Neural progenitor cell (in vitro differentiated cells): ENCODE data around the gene ANKMY1. TPM values are rescaled to one million over a fixed set of nuclear protein-coding genes. Genes with fewer than 3 reads are reported as not detected.

Experiments used
- DNase-seq: peaks from one replicate; pipeline ENCODE4 v3.0.0-alpha.2; 2016; ENCODE audit warnings: low spot score
- H2AFZ ChIP-seq: fragments of 200-600 bp; sonication (generic); replicated peaks from 2 replicates; pipeline ENCODE4 v1.6.1; 2016; ENCODE audit warnings: antibody characterized with exemption
- H3F3A ChIP-seq: fragments of 200-600 bp; sonication (generic); 2 replicates; pipeline ENCODE4 v1.6.1; 2016; ENCODE audit warnings: antibody characterized with exemption, low read depth
- H3K27ac ChIP-seq: fragments of 200-600 bp; sonication (generic); 2 replicates; pipeline ENCODE4 v1.5.1; 2016; ENCODE audit warnings: mild to moderate bottlenecking
- H3K27me3 ChIP-seq: fragments of 200-600 bp; sonication (generic); 2 replicates; pipeline ENCODE4 v1.6.1; 2016; ENCODE audit warnings: mild to moderate bottlenecking, moderate library complexity
- H3K36me3 ChIP-seq: fragments of 200-600 bp; sonication (generic); 2 replicates; pipeline ENCODE4 v1.5.1; 2016
- H3K4me1 ChIP-seq: fragments of 200-600 bp; sonication (generic); 2 replicates; pipeline ENCODE4 v1.6.1; 2016; ENCODE audit warnings: mixed run types
- H3K4me2 ChIP-seq: fragments of 200-600 bp; sonication (generic); 2 replicates; pipeline ENCODE4 v1.6.1; 2016
- H3K4me3 ChIP-seq: fragments of 200-600 bp; sonication (generic); 2 replicates; pipeline ENCODE4 v1.5.1; 2016
- H3K79me2 ChIP-seq: fragments of 200-600 bp; sonication (generic); 2 replicates; pipeline ENCODE4 v1.6.1; 2016; ENCODE audit warnings: low read depth
- H3K9ac ChIP-seq: fragments of 200-600 bp; sonication (generic); 2 replicates; pipeline ENCODE4 v1.6.1; 2016
- H3K9me3 ChIP-seq: fragments of 200-600 bp; sonication (generic); 2 replicates; pipeline ENCODE4 v1.5.1; 2016; ENCODE audit warnings: low read depth
- H4K20me1 ChIP-seq: fragments of 200-600 bp; sonication (generic); 2 replicates; pipeline ENCODE4 v1.6.1; 2016; ENCODE audit warnings: low read depth
- H3K27ac Mint-ChIP-seq: 3 replicates; pipeline ENCODE4 v1.8.0; 2021; ENCODE audit warnings: mixed read lengths
- H3K27me3 Mint-ChIP-seq: 2 replicates; pipeline ENCODE4 v1.8.0; 2022; ENCODE audit warnings: low read depth, mild to moderate bottlenecking, inconsistent platforms, moderate library complexity, mixed read lengths; ENCODE audit not compliant: insufficient read depth
- H3K36me3 Mint-ChIP-seq: 3 replicates; pipeline ENCODE4 v1.8.0; 2021; ENCODE audit warnings: mixed read lengths
- H3K4me1 Mint-ChIP-seq: 3 replicates; pipeline ENCODE4 v1.8.0; 2021; ENCODE audit warnings: mixed read lengths
- H3K4me3 Mint-ChIP-seq: 3 replicates; pipeline ENCODE4 v1.8.0; 2021; ENCODE audit warnings: mild to moderate bottlenecking, moderate library complexity, mixed read lengths
- H3K9me3 Mint-ChIP-seq: 3 replicates; pipeline ENCODE4 v1.8.0; 2020; ENCODE audit warnings: mixed read lengths
- EZH2 ChIP-seq: fragments of 200-600 bp; sonication (generic); IDR thresholded peaks from 2 replicates; pipeline ENCODE4 v1.6.1; 2017; ENCODE audit warnings: antibody characterized with exemption, mild to moderate bottlenecking, moderate library complexity
- EZH2phosphoT487 ChIP-seq: fragments of 200-600 bp; sonication (generic); IDR thresholded peaks from 2 replicates; pipeline ENCODE4 v1.6.1; 2017; ENCODE audit warnings: antibody characterized with exemption
- total RNA-seq: library from RNA; depleted of rRNA; stranded (reverse); fragments of >200 nt; gene quantifications from 2 replicates; pipeline ENCODE4 v1.2.3, GENCODE V29; 2015; ENCODE audit warnings: low replicate concordance
- TF ChIP-seq, protein P1 (sequence below): fragments of 200-600 bp; sonication (generic); IDR thresholded peaks from 2 replicates; pipeline ENCODE4 v1.5.1; 2017; ENCODE audit warnings: antibody characterized with exemption, mild to moderate bottlenecking

The ANKMY1 gene
- total RNA-seq, 1 donor from 2014 or later: 4.2 TPM

DNA sequence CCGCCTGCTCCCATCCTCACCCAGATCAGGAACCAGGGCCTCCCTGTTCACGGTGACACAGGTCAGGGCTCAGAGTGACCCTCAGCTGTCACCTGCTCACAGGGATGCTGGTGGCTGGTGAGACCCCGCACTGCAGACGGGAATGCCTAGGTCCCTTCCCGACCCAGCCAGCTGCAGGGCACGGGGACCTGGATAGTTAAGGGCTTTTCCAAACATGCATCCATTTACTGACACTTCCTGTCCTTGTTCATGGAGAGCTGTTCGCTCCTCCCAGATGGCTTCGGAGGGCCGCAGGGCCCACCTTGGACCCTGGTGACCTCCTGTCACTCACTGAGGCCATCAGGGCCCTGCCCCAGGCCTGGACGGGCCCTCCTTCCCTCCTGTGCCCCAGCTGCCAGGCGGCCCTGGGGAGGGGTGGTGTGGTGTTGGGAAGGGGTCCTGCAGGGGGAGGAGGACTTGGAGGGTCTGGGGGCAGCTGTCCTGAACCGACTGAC lies 90.6 kb downstream of the ANKMY1 start:
- H3K9me3 ChIP-seq: no peaks in the 10 kb centered on the region
- H2AFZ ChIP-seq: no peak overlapping the region
- no peak overlapping the region for H3K4me3 ChIP-seq
- no peaks in the 10 kb centered on the region for H3K27me3 ChIP-seq
- H3K4me3 Mint-ChIP-seq: no peak overlapping the region
- H3K27ac ChIP-seq: no peak overlapping the region
- no peaks in the 10 kb centered on the region for H3F3A ChIP-seq
- H3K4me1 Mint-ChIP-seq: peaks cover 11% of the 10 kb centered on the region
- no peak overlapping the region for H3K9ac ChIP-seq
- no peaks in the 10 kb centered on the region for H3K4me1 ChIP-seq
- H3K27ac Mint-ChIP-seq: no peak overlapping the region
- peaks cover 3% of the 10 kb centered on the region for H3K9me3 Mint-ChIP-seq
- peaks cover 7% of the 10 kb centered on the region for H3K27me3 Mint-ChIP-seq
- H3K79me2 ChIP-seq: no peaks in the 10 kb centered on the region
- H3K4me2 ChIP-seq: no peak overlapping the region
- H3K36me3 Mint-ChIP-seq: peaks cover 8% of the 10 kb centered on the region
- TF ChIP-seq, protein P1, sequence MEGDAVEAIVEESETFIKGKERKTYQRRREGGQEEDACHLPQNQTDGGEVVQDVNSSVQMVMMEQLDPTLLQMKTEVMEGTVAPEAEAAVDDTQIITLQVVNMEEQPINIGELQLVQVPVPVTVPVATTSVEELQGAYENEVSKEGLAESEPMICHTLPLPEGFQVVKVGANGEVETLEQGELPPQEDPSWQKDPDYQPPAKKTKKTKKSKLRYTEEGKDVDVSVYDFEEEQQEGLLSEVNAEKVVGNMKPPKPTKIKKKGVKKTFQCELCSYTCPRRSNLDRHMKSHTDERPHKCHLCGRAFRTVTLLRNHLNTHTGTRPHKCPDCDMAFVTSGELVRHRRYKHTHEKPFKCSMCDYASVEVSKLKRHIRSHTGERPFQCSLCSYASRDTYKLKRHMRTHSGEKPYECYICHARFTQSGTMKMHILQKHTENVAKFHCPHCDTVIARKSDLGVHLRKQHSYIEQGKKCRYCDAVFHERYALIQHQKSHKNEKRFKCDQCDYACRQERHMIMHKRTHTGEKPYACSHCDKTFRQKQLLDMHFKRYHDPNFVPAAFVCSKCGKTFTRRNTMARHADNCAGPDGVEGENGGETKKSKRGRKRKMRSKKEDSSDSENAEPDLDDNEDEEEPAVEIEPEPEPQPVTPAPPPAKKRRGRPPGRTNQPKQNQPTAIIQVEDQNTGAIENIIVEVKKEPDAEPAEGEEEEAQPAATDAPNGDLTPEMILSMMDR: no peak
- TF ChIP-seq EZH2phosphoT487 (no peak), EZH2 (no peak)
- H3K36me3 ChIP-seq: no peaks in the 10 kb centered on the region
- no peak for DNase-seq
- H4K20me1 ChIP-seq: peaks cover 6% of the 10 kb centered on the region

DNA sequence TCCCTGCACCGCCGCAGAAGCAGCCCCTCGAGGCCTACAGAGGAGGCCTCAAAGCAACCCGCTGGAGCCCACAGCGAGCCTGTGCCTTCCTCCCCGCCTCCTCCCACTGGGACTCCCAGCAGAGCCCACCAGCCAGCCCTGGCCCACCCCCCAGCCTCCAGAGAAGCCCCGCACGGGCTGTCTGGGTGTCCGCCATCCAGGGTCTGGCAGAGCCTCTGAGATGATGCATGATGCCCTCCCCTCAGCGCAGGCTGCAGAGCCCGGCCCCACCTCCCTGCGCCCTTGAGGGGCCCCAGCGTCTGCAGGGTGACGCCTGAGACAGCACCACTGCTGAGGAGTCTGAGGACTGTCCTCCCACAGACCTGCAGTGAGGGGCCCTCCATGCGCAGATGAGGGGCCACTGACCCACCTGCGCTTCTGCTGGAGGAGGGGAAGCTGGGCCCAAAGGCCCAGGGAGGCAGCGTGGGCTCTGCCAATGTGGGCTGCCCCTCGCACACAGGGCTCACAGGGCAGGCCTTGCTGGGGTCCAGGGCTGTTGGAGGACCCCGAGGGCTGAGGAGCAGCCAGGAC lies 91.1 kb downstream of the ANKMY1 start:
- H3K27me3 Mint-ChIP-seq: peaks cover 7% of the 10 kb centered on the region
- no peaks in the 10 kb centered on the region for H3F3A ChIP-seq
- H2AFZ ChIP-seq: no peak overlapping the region
- no peak overlapping the region for H3K9ac ChIP-seq
- no peaks in the 10 kb centered on the region for H3K36me3 ChIP-seq
- peaks cover 8% of the 10 kb centered on the region for H3K36me3 Mint-ChIP-seq
- peaks cover 6% of the 10 kb centered on the region for H4K20me1 ChIP-seq
- no peak overlapping the region for H3K4me3 Mint-ChIP-seq
- H3K4me1 Mint-ChIP-seq: peaks cover 11% of the 10 kb centered on the region
- H3K27ac ChIP-seq: no peak overlapping the region
- DNase-seq: no peak
- no peak overlapping the region for H3K4me3 ChIP-seq
- no peak overlapping the region for H3K27ac Mint-ChIP-seq
- H3K27me3 ChIP-seq: no peaks in the 10 kb centered on the region
- H3K4me2 ChIP-seq: no peak overlapping the region
- H3K9me3 ChIP-seq: no peaks in the 10 kb centered on the region
- H3K9me3 Mint-ChIP-seq: peaks cover 3% of the 10 kb centered on the region
- H3K4me1 ChIP-seq: no peaks in the 10 kb centered on the region
- TF ChIP-seq EZH2 (no peak), EZH2phosphoT487 (no peak)
- TF ChIP-seq, protein P1: no peak
- H3K79me2 ChIP-seq: no peaks in the 10 kb centered on the region

DNA sequence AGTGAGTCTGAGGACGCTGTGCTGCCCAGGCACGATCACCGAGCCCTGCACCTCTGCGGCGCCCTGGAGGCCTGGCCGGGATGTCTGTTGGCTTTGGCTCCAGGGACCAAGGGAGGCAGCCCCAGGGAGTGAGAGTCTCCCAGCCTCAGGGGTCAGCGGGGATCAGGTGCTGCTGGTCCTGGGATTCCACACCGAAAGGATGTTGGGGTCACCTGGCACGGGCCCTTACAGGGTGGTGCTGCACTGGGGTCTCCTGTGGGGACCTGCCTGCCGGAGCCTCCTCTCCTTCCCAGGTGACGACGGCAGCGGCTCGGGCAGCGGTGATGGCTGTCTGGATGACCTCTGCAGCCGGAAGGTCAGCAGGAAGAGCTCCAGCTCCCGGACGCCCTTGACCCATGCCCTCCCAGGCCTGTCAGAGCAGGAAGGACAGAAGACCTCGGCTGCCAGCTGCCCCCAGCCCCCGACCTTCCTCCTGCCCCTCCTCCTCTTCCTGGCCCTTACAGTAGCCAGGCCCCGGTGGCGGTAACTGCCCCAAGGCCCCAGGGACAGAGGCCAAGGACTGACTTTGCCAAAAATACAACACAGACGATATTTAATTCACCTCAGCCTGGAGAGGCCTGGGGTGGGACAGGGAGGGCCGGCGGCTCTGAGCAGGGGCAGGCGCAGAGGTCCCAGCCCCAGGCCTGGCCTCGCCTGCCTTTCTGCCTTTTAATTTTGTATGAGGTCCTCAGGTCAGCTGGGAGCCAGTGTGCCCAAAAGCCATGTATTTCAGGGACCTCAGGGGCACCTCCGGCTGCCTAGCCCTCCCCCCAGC lies 91.8 kb downstream of the ANKMY1 start:
- H3K27me3 Mint-ChIP-seq: peaks cover 7% of the 10 kb centered on the region
- no peak overlapping the region for H3K27ac ChIP-seq
- no peak overlapping the region for H2AFZ ChIP-seq
- no peaks in the 10 kb centered on the region for H3K27me3 ChIP-seq
- no peak for DNase-seq
- no peak overlapping the region for H3K9ac ChIP-seq
- H3K36me3 Mint-ChIP-seq: peaks cover 8% of the 10 kb centered on the region
- H3K4me3 Mint-ChIP-seq: no peak overlapping the region
- no peak for TF ChIP-seq EZH2
- TF ChIP-seq EZH2phosphoT487: no peak
- TF ChIP-seq, protein P1: no peak
- H3K9me3 Mint-ChIP-seq: peaks cover 3% of the 10 kb centered on the region
- peaks cover 6% of the 10 kb centered on the region for H4K20me1 ChIP-seq
- no peaks in the 10 kb centered on the region for H3K4me1 ChIP-seq
- no peaks in the 10 kb centered on the region for H3K9me3 ChIP-seq
- no peak overlapping the region for H3K4me2 ChIP-seq
- no peak overlapping the region for H3K4me3 ChIP-seq
- no peaks in the 10 kb centered on the region for H3K79me2 ChIP-seq
- no peaks in the 10 kb centered on the region for H3F3A ChIP-seq
- H3K36me3 ChIP-seq: no peaks in the 10 kb centered on the region
- no peak overlapping the region for H3K27ac Mint-ChIP-seq
- H3K4me1 Mint-ChIP-seq: peaks cover 11% of the 10 kb centered on the region
